Measurements from ENCODE around the gene KCTD3.

- TF ChIP-seq EZH2 (IDR thresholded peaks at IDR 0.05; ENCODE audit: low read depth) = no peak
- TF ChIP-seq CTCF (conservative IDR thresholded peaks at IDR 0.05) = no peak
Observed at GRCh38 chr1:215581896-215582295, 14.8 kb downstream of the KCTD3 start.

Measured in PC-9 (cell line).